Endothelial cell (in vitro differentiated cells): ENCODE data around the gene AUNIP. TPM values are rescaled to one million over a fixed set of nuclear protein-coding genes. Genes with fewer than 3 reads are reported as not detected.

Experiments
- DNase-seq: peaks from one replicate; pipeline ENCODE4 v3.0.0; 2021; ENCODE audit warnings: low spot score
- H3K27ac Mint-ChIP-seq: one replicate; pipeline ENCODE4 v1.8.0; 2021; ENCODE audit warnings: mixed read lengths, inconsistent platforms; ENCODE audit not compliant: unreplicated experiment
- H3K27me3 Mint-ChIP-seq: one replicate; pipeline ENCODE4 v1.8.0; 2021; ENCODE audit warnings: mild to moderate bottlenecking, moderate library complexity, mixed read lengths, inconsistent platforms; ENCODE audit not compliant: unreplicated experiment
- H3K36me3 Mint-ChIP-seq: one replicate; pipeline ENCODE4 v1.8.0; 2021; ENCODE audit warnings: mild to moderate bottlenecking, low read depth, mixed read lengths, inconsistent platforms; ENCODE audit not compliant: unreplicated experiment
- H3K4me1 Mint-ChIP-seq: one replicate; pipeline ENCODE4 v1.8.0; 2021; ENCODE audit warnings: mild to moderate bottlenecking, mixed read lengths, inconsistent platforms; ENCODE audit not compliant: unreplicated experiment
- H3K4me3 Mint-ChIP-seq: one replicate; pipeline ENCODE4 v1.8.0; 2021; ENCODE audit warnings: mild to moderate bottlenecking, mixed read lengths, inconsistent platforms; ENCODE audit not compliant: unreplicated experiment
- H3K9me3 Mint-ChIP-seq: one replicate; pipeline ENCODE4 v1.8.0; 2021; ENCODE audit warnings: mixed read lengths, inconsistent platforms; ENCODE audit not compliant: unreplicated experiment
- CTCF ChIP-seq: fragments of 200-600 bp; sonication (generic); IDR thresholded peaks from one replicate; pipeline ENCODE4 v1.5.0; 2021; ENCODE audit warnings: antibody characterized with exemption; ENCODE audit not compliant: unreplicated experiment
- total RNA-seq: library from RNA; stranded (reverse); fragmentation: NEBNext Ultra II Directional; extraction: Animal tissue kit (Norgen Biotek cat#: 25700); gene quantifications from one replicate; pipeline ENCODE4 v1.2.1, GENCODE V29; 2021; ENCODE audit not compliant: unreplicated experiment

The AUNIP gene
- total RNA-seq, 1 donor from 2014 or later = 3.3 TPM

DNA sequence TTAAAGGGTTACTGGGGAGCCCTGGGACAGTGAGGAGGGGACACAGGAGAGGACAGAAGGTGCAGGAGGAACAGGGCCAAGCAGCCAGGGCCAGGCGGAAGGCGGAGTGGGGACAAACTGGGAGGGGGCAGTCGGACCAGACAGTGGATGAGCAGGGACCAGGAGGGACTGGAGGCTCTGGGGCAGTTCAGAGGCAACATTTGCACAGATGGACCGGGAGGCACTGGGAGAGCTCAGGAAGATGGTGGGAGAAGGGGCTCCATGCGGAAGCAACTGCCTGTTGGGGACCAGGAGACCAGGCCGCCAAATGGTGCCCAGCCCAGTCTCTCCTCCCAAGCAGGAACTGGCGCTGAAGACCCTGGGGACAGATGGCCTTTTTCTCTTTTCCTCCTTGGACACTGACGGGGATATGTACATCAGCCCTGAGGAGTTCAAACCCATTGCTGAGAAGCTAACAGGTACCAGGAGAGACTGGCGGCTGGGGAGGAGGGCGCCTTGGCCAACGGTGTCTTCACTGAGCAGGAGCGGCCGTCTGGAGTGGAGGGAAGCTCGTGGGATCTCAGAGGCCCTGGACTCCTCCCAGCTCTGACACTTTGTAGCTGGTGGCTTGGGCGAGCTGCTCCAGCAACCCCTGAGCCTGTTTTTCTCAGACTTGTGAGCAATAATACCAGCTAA lies 58.4 kb downstream of the AUNIP start:
- Mint-ChIP-seq H3K4me1 (peaks cover 64% of the 10 kb centered on the region), H3K27ac (peak overlapping the region; percentile 78), H3K4me3 (peak overlapping the region; percentile 91), H3K27me3 (peaks cover 10% of the 10 kb centered on the region), H3K9me3 (no peaks in the 10 kb centered on the region), H3K36me3 (peaks cover 18% of the 10 kb centered on the region)
- no peak for TF ChIP-seq CTCF
- no peak for DNase-seq

DNA sequence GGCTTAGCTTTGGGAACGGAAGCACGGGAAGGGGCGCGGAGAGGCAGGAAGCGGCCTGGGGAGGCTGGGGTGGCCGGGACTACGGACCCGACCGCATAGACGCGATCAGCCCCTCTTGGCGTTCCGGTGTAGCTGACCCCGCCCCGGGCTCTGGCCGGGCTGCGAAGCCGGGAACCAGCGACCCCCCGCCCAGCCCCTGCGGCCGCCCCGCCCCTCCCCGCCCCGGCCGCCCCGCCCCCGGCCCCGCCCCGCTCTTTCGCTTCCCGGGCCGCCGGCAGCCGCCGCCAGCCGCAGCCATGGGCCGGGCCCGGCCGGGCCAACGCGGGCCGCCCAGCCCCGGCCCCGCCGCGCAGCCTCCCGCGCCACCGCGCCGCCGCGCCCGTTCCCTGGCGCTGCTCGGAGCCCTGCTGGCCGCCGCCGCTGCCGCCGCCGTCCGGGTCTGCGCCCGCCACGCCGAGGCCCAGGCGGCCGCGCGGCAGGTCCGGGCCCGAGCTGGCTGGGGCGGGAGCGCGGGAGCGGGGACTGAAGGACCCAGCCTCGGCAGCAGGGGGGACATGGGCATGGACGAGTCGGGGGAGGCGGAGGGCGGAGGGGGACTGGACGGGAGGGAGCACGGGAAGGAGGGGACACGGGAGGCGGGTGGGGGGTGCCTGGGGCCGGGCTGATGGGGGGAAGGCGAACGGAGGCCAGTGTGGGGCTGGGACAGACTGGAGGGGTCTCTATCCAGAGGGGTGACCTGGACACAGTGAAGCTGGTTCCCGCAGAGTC lies 59.1 kb downstream of the AUNIP start, which contains the start of gene SELENON:
SELENON (plus strand) TSS at position 259 of the 768 bp plus-strand sequence; CDS start at position 297, 38 bp downstream.
- peak; percentile 78 for DNase-seq
- no peak for TF ChIP-seq CTCF
- H3K4me3 Mint-ChIP-seq = peak within 1 kb of the TSS; percentile 91
- no peaks in the 10 kb centered on the region for H3K9me3 Mint-ChIP-seq
- H3K27me3 Mint-ChIP-seq = peaks cover 10% of the 10 kb centered on the region
- peaks cover 11% of the 10 kb centered on the region for H3K36me3 Mint-ChIP-seq
- H3K4me1 Mint-ChIP-seq = peaks cover 57% of the 10 kb centered on the region
- H3K27ac Mint-ChIP-seq = peak within 1 kb of the TSS; percentile 78

- peaks cover 11% of the 10 kb centered on the region for H3K36me3 Mint-ChIP-seq
- peaks cover 52% of the 10 kb centered on the region for H3K4me1 Mint-ChIP-seq
- H3K9me3 Mint-ChIP-seq = no peaks in the 10 kb centered on the region
- peaks cover 7% of the 10 kb centered on the region for H3K27me3 Mint-ChIP-seq
- peak overlapping the region; percentile 72 for H3K27ac Mint-ChIP-seq
- no peak for TF ChIP-seq CTCF
- no peak for DNase-seq
- peak overlapping the region; percentile 86 for H3K4me3 Mint-ChIP-seq
These were observed 59.8 kb downstream of the AUNIP start for GRCh38 chr1:25799352-25799934.

GRCh38 chr1:25798666-25799351 lies 60.4 kb downstream of the AUNIP start:
- TF ChIP-seq CTCF = no peak
- Mint-ChIP-seq H3K36me3 (peaks cover 11% of the 10 kb centered on the region), H3K4me3 (peak overlapping the region; percentile 86), H3K27me3 (peaks cover 7% of the 10 kb centered on the region), H3K9me3 (no peaks in the 10 kb centered on the region), H3K27ac (no peak overlapping the region), H3K4me1 (peaks cover 48% of the 10 kb centered on the region)
- DNase-seq = no peak
